RWPE1 (cell line): Measurements from ENCODE around the gene FCHO2.

ENCODE experiments used
- CTCF ChIA-PET: fragments of 350-600 bp; sonication (Branson Sonifier 250); formaldehyde crosslinking; extraction: SDS; loops from one replicate; lab custom pipeline; 2021; lab: Yijun Ruan, JAX
- POLR2A ChIA-PET: fragments of 400-600 bp; formaldehyde crosslinking; extraction: SDS; loops from one replicate; lab custom pipeline; 2020; ENCODE audit warnings: antibody characterized with exemption; ENCODE audit not compliant: low non-redundant PET; lab: Yijun Ruan, JAX
- DNase-seq: peaks from one replicate; pipeline ENCODE4 v3.0.0; 2012; ENCODE audit warnings: low spot score
- H3K27ac ChIP-seq: fragments of 450-650 bp; 2 replicates; pipeline ENCODE4 v1.5.1; 2017
- TF ChIP-seq, protein P1 (sequence below): fragments of 450-650 bp; conservative IDR thresholded peaks from 2 replicates; pipeline ENCODE4 v1.5.1; 2017; ENCODE audit warnings: low read depth, mild to moderate bottlenecking

FCHO2 gene

GRCh38 chr5:73027816-73028215, 72.0 kb downstream of the FCHO2 start:
- ChIA-PET POLR2A (no interaction called here), CTCF (interaction anchor here (0.7 to 0.9 kb wide), 2 partner anchors 11 to 239 kb away, joined by 3 to 5 read pairs; no protein-coding TSS in a partner anchor)
- TF ChIP-seq, protein P1, sequence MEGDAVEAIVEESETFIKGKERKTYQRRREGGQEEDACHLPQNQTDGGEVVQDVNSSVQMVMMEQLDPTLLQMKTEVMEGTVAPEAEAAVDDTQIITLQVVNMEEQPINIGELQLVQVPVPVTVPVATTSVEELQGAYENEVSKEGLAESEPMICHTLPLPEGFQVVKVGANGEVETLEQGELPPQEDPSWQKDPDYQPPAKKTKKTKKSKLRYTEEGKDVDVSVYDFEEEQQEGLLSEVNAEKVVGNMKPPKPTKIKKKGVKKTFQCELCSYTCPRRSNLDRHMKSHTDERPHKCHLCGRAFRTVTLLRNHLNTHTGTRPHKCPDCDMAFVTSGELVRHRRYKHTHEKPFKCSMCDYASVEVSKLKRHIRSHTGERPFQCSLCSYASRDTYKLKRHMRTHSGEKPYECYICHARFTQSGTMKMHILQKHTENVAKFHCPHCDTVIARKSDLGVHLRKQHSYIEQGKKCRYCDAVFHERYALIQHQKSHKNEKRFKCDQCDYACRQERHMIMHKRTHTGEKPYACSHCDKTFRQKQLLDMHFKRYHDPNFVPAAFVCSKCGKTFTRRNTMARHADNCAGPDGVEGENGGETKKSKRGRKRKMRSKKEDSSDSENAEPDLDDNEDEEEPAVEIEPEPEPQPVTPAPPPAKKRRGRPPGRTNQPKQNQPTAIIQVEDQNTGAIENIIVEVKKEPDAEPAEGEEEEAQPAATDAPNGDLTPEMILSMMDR, result no peak
- no peak for DNase-seq
- no peak overlapping the region for H3K27ac ChIP-seq

- POLR2A ChIA-PET, result no interaction called here
- DNase-seq, result no peak
- no peak overlapping the region for H3K27ac ChIP-seq
- TF ChIP-seq, protein P1, result no peak
- CTCF ChIA-PET, result no interaction called here
Observed at GRCh38 chr5:73028991-73029595, 73.3 kb downstream of the FCHO2 start.

DNA sequence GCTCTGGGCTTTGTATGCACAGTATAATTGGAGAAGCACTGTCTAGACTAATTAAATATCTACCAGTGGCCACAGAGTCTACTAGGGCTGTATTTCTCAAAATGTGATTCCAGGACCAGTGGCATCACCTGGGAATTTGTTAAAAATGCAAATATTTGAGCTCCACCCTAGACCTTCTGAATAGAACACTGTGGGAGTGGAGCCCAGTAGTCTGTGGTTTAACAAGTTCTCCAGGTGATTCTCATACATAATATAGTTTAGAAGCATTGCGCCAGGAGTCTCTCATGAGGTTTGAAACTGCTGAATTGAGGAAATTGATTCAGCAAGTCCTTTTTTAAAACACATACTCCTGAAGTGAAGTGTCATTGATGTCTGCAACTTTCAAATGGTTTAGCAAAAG, 74.7 kb downstream of the FCHO2 start:
- peak overlapping the region; percentile 65 for H3K27ac ChIP-seq
- DNase-seq, result peak; percentile 32
- TF ChIP-seq, protein P1, result no peak
- ChIA-PET CTCF (interaction anchor here (0.5 to 1.0 kb wide), 5 partner anchors 11 to 480 kb away, joined by 3 to 4 read pairs (median 4); no protein-coding TSS in a partner anchor), POLR2A (no interaction called here)

- ChIA-PET CTCF (interaction anchor here (0.5 to 1.0 kb wide), 6 partner anchors 11 to 481 kb away, joined by 3 to 4 read pairs (median 4); no protein-coding TSS in a partner anchor), POLR2A (no interaction called here)
- peak; percentile 83 for DNase-seq
- TF ChIP-seq, protein P1, result no peak
- no peak overlapping the region for H3K27ac ChIP-seq
Observed at GRCh38 chr5:73030995-73031394, 75.2 kb downstream of the FCHO2 start.

- ChIA-PET CTCF (interaction anchor here (0.5 to 0.6 kb wide), 2 partner anchors 28 to 146 kb away, joined by 3 to 4 read pairs; no protein-coding TSS in a partner anchor), POLR2A (no interaction called here)
- TF ChIP-seq, protein P1, result no peak
- peak; percentile 63 for DNase-seq
- H3K27ac ChIP-seq, result no peak overlapping the region
Observed at GRCh38 chr5:73031839-73032238, 76.0 kb downstream of the FCHO2 start.

DNA sequence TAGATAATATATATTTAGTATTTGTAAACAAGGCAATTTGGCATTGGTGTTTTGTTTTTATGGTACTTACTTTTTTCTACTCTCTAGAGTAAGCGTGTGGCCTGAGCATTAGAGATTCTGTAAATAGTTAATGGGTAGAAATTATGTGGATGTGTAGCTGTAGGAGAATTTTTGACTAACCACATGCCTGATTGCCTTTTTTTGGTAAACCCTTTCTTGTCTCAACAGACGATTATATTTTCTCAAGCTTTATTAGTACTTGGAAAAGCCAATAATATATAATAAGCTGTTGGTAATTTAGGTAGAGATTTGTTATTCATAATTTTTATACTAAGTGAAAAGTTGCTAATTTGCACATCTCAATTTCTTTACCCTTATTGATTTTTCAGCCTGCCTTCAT, 76.8 kb downstream of the FCHO2 start:
- POLR2A ChIA-PET, result no interaction called here
- no peak overlapping the region for H3K27ac ChIP-seq
- TF ChIP-seq, protein P1, result no peak
- no peak for DNase-seq
- CTCF ChIA-PET, result interaction anchor here (0.6 to 0.7 kb wide), 3 partner anchors 114 to 505 kb away, joined by 3 to 5 read pairs (median 4); no protein-coding TSS in a partner anchor
